ENCODE measurements around the gene ENHO.

The ENHO gene

DNA sequence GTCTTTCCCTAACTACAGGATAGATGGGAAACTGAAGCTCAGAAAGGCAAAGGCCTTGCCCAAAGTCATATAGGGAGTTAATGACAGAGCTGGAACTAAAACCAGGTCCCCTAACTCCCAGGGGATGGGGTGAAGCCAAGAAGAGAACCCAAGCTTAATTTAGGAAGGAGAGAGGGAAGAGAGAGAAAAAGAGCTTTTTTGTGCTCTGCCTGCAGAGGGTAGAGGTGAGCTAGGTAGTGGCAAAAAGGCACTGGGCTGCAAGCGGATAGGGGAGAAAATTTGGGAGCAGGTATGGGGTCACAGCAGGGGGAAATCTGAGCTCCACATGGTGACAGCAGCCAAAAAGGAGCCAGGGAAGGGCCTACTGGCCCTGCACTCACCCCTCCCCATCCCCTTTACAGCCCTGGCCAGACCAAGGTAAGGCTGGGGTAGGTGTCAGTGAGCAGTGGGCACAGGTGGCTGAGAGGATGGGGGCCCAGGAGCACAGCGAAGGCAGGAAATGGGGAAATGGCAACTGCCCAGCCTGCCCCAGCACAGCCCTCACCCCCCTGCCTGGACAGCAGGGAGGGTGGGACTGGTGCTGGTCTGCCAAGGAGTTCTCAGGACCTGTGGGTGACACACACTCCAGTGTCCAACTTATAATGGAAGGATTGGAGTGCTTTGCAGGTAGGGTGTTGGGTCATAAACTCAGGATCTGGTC, 3.3 kb downstream of the ENHO start:
- no peak for DNase-seq (ENCODE audit: low spot score)
- H3K27ac ChIP-seq: no peak overlapping the region
- TF ChIP-seq, protein P1, sequence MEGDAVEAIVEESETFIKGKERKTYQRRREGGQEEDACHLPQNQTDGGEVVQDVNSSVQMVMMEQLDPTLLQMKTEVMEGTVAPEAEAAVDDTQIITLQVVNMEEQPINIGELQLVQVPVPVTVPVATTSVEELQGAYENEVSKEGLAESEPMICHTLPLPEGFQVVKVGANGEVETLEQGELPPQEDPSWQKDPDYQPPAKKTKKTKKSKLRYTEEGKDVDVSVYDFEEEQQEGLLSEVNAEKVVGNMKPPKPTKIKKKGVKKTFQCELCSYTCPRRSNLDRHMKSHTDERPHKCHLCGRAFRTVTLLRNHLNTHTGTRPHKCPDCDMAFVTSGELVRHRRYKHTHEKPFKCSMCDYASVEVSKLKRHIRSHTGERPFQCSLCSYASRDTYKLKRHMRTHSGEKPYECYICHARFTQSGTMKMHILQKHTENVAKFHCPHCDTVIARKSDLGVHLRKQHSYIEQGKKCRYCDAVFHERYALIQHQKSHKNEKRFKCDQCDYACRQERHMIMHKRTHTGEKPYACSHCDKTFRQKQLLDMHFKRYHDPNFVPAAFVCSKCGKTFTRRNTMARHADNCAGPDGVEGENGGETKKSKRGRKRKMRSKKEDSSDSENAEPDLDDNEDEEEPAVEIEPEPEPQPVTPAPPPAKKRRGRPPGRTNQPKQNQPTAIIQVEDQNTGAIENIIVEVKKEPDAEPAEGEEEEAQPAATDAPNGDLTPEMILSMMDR (IDR thresholded peaks at IDR 0.05): no peak
- H3K4me3 ChIP-seq: no peak overlapping the region

DNA sequence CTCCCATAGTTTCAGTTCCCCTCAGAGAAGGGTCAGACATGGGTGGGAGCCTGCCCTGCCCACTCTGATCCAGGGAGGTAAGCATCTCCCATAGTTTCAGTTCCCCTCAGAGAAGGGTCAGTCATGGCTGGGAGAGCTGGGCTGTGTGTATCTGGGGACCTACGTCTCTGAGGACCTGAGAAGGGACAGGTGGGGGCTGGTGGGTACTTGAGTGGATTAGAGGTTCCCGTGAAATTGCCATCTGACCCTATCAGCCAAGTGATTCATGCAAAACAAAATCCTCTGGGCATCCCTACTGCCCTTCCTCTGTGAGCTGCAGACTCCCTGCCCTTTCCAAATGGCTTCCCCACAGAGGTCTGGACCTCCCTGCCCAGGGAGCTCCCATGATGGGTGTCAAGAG, 3.9 kb downstream of the ENHO start:
- DNase-seq (ENCODE audit: low spot score): no peak
- TF ChIP-seq, protein P1 (IDR thresholded peaks at IDR 0.05): no peak
- Histone ChIP-seq H3K27ac (no peak overlapping the region), H3K4me3 (no peak overlapping the region)

DNA sequence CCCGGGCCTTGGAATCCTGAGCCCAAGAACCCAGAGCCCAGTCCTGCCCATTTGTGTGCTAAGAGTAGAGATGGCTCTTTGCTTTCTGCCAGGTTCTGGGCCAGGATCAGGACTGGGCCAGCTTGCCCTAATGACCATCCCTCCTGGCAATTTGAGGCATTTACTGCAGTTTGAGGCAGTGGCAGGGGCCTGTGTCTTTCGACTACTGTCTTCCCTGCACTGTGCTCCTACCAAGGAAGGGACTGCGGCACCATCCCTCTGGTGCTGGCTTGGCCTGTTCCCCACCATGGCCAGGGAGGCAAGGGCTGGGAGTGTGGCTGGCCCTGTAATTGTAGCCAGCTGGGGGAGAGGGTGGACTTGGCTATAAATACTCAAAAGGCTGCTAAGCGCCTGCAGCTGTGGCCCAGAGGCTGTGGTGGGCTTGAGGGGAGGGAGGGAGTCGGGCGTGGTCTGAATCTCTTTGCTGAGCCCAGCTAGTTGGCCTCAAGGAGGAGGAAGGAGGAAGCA, 4.6 kb downstream of the ENHO start:
- no peak overlapping the region for H3K4me3 ChIP-seq
- H3K27ac ChIP-seq: no peak overlapping the region
- DNase-seq (ENCODE audit: low spot score): no peak
- TF ChIP-seq, protein P1 (IDR thresholded peaks at IDR 0.05): no peak

DNA sequence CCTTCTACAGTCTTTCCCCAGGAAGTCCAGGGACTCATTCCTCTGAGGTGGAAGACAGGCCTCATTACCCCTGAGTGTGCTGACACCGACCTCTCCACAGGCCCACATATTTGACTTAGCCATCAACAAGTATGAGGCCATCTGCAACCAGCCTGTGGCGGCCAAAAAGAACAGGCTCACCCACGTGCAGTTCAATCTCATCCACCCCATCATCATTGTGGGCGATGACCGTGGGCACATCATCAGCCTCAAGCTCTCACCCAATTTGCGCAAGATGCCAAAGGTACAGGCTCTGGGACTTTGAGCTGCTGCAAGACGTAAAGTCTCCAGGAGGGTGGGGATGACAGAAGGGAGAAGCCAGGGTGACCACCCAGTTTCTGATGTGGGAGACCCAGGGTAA, 5.6 kb downstream of the ENHO start:
- DNase-seq (ENCODE audit: low spot score): no peak
- Histone ChIP-seq H3K4me3 (no peak overlapping the region), H3K27ac (no peak overlapping the region)
- TF ChIP-seq, protein P1 (IDR thresholded peaks at IDR 0.05): no peak

DNA sequence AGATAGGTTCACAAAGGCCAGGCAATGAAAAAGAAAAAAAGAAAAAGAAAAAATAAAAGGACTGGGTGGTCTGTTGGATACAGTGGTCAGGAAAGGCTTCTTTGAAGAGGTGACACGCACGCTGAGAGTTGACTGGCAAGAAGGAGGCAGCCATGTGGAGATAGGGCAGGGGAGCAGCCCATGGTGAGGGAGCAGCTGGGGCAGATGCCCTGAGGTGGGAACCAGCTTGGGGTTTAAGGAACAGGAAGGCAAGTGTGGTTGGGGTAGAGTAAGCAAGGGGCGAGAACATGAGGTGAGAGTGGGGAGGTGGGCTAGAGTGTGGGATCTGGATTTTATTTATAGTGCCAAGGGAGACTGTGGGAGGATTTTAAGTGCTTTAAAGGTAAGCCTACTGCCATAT, 6.8 kb downstream of the ENHO start:
- Histone ChIP-seq H3K27ac (no peak overlapping the region), H3K4me3 (no peak overlapping the region)
- no peak for DNase-seq (ENCODE audit: low spot score)
- TF ChIP-seq, protein P1 (IDR thresholded peaks at IDR 0.05): no peak

DNA sequence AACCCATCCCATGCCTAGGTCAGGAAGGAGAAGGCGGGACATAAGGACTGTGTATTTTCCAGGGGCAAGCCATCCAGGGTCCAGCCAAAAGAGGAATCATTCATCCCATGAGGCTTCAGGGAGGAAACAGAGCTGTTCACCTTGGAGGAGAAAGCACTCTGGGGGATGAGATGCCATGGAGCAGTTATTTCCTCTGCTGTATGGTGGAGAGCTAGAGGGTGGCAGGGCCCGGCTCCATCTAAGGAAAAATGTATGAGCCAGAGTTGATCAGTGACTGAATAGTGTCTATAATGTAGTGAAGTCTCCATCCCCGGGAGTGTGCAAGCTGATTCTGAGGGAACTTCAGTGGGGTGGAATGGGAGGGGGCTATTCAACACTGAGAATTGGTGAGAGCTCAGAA, 8.0 kb downstream of the ENHO start:
- no peak for DNase-seq (ENCODE audit: low spot score)
- TF ChIP-seq, protein P1 (IDR thresholded peaks at IDR 0.05): no peak
- H3K27ac ChIP-seq: no peak overlapping the region
- no peak overlapping the region for H3K4me3 ChIP-seq

DNA sequence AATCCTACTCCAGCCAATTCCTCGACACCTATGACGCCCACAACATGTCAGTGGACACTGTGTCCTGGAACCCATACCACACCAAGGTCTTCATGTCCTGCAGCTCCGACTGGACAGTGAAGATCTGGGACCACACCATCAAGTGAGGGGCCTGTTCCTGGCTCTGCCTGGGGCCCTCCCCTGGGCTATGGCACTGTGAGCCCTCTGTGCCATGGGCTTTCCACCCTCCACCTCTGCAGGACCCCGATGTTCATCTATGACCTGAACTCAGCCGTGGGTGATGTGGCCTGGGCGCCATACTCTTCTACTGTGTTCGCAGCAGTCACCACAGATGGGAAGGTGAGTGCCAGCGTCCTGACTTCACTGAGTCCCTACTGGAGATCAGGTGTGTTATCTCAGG, 8.4 kb downstream of the ENHO start:
- no peak overlapping the region for H3K27ac ChIP-seq
- no peak for DNase-seq (ENCODE audit: low spot score)
- TF ChIP-seq, protein P1 (IDR thresholded peaks at IDR 0.05): no peak
- no peak overlapping the region for H3K4me3 ChIP-seq

Measured in coronary artery (tissue), 2 donors.